Ectodermal cell (in vitro differentiated cells): ENCODE data around the gene TMEM51.

Experiments used
- H3K27ac ChIP-seq: 2 replicates; pipeline ENCODE4 v1.7.0; 2013; ENCODE audit warnings: mild to moderate bottlenecking, low read depth, low read length; ENCODE audit not compliant: insufficient read depth, poor library complexity, severe bottlenecking
- H3K27me3 ChIP-seq: 2 replicates; pipeline ENCODE4 v1.7.0; 2013; ENCODE audit warnings: mild to moderate bottlenecking, low read length; ENCODE audit not compliant: insufficient read depth, control insufficient read depth, poor library complexity, severe bottlenecking
- H3K36me3 ChIP-seq: one replicate; pipeline ENCODE4 v1.7.0; 2013; ENCODE audit warnings: low read length; ENCODE audit not compliant: control insufficient read depth, insufficient read depth
- H3K4me1 ChIP-seq: one replicate; pipeline ENCODE4 v1.7.0; 2013; ENCODE audit warnings: low read length; ENCODE audit not compliant: control insufficient read depth, insufficient read depth
- H3K4me3 ChIP-seq: 2 replicates; pipeline ENCODE4 v1.7.0; 2013; ENCODE audit warnings: low read depth, low read length, control low read depth; ENCODE audit not compliant: insufficient read depth
- H3K9me3 ChIP-seq: 2 replicates; pipeline ENCODE4 v1.7.0; 2013; ENCODE audit warnings: mild to moderate bottlenecking, low read length, moderate library complexity; ENCODE audit not compliant: control insufficient read depth
- WGBS, 2 experiments: methylation state at CpG; one replicate each; pipeline ENCODE4 v1.1.7; 2013; ENCODE audit warnings: missing lambda C conversion rate in 2 of 2; 5-methylcytosine and 5-hydroxymethylcytosine counted together

Gene TMEM51

GRCh38 chr1:15243275-15244043, 89.9 kb downstream of the TMEM51 start:
- Histone ChIP-seq H3K4me1 (peaks cover 10% of the 10 kb centered on the region), H3K27me3 (no peaks in the 10 kb centered on the region), H3K9me3 (no peaks in the 10 kb centered on the region), H3K27ac (no peak overlapping the region), H3K36me3 (no peaks in the 10 kb centered on the region), H3K4me3 (no peak overlapping the region)
- WGBS, 2 experiments, result 75 to 76% methylated on average over 10 of the region's 10 CpGs

- Histone ChIP-seq H3K9me3 (no peaks in the 10 kb centered on the region), H3K4me1 (peaks cover 10% of the 10 kb centered on the region), H3K27ac (no peak overlapping the region), H3K27me3 (no peaks in the 10 kb centered on the region), H3K4me3 (no peak overlapping the region), H3K36me3 (no peaks in the 10 kb centered on the region)
- WGBS, 2 experiments, result 75 to 80% methylated on average over 5 of the region's 5 CpGs
Measured at GRCh38 chr1:15244813-15245212, 91.3 kb downstream of the TMEM51 start.

DNA sequence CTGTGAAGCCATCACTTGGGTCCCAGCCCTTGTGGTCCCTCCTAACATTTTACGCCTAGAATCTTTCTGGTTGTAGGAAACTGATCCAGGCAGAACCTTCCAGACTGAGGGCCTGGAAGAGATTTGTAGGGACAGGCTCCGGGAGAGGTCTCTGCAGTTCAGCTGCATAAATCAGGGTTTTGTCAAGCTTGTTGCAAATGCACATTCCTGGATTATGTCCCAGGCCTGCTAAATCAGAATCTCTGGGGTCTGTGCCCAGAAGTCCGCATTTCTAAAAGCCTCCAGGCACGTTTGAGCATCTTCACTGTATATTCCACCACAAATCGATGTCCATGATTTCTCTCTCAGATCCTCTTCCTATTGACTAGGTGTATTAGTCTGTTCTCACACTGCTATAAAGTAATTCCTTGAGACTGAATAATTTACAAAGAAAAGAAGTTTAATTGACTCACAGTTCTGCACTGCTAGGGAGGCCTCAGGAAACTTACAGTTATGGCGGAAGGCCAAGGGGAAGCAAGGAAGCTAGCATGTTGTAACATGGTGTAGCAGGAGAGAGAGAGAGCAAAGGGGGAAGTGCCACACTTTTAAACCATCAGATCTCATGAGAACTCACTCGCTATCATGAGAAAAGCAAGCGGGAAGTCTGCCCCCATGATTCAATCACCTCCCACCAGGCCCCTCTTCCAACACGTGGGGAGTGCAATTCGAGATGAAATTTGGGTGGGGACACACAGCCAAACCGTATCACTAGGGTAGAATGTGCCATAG, 92.2 kb downstream of the TMEM51 start:
- WGBS, 2 experiments, result 78 to 82% methylated on average over 11 of the region's 11 CpGs
- H3K27ac ChIP-seq, result no peak overlapping the region
- no peaks in the 10 kb centered on the region for H3K36me3 ChIP-seq

DNA sequence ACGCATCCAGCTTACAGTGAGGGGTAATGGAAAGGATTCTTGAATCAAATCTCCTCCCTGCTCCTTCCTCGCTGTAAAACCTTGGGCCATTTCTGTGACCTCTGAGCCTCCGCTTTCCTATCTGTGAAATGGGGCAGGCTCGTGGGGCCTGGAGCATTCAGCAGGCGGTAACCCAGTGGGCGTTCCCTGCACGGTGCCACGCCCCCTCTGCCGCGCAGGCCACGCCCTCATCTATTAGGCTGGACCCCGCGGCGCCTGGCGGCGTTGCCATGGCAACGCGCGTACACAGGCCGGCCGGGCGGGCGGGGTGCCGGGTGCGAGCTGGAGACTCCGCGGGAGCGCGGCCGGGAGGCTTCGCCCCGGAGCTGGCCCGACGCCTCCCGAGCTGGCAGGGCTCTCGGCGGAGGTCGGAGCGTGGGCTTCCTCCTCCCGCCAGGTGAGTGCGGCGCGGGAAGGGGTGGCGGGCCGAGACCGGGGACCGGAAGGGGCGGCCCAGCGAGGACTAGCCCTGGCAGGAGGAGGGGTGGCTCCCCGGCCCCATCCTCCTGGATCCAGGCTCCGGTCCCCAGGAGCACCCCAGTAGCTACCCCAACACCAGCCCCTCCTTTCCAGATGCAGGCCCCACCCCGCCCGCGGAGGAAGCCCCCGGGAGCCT, 93.5 kb downstream of the TMEM51 start, which contains the start of gene FHAD1:
Gene FHAD1, plus strand, starts transcription at position 264 of the 655 bp plus-strand sequence. CDS start 4,562 bp downstream, outside the sequence.
- H3K27me3 ChIP-seq, result no peaks in the 10 kb centered on the region
- no peaks in the 10 kb centered on the region for H3K9me3 ChIP-seq
- H3K36me3 ChIP-seq, result no peaks in the 10 kb centered on the region
- H3K4me3 ChIP-seq, result peak within 1 kb of the TSS; percentile 55
- WGBS, 2 experiments, result 10% methylated on average over 55 of the region's 55 CpGs
- peaks cover 6% of the 10 kb centered on the region for H3K4me1 ChIP-seq
- no peak within 1 kb of the TSS for H3K27ac ChIP-seq

More for the DNA sequence above, 92.2 kb downstream of the TMEM51 start:
- H3K27me3 ChIP-seq, result no peaks in the 10 kb centered on the region
- H3K4me3 ChIP-seq, result no peak overlapping the region
- H3K4me1 ChIP-seq, result peaks cover 10% of the 10 kb centered on the region
- no peaks in the 10 kb centered on the region for H3K9me3 ChIP-seq

DNA sequence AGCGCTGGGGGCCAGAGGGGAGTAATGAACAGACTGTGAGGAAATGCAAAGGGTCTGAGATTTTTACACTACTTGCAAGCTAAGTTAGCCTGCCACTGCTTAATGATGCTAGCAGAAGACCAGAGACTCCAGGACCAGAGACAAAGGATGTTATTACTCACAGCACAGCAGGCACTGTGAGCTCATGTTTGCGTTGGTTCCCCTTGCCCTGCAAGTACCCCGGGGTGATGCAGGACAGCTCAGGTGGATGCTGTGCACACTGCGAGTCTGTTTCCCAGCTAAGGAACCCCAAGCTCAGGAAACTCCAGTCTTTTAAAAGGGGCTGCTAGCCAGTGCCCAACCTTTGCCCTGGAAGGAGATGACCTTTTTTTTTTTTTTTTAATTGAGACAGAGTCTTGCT, 94.7 kb downstream of the TMEM51 start:
- H3K36me3 ChIP-seq, result no peaks in the 10 kb centered on the region
- peak overlapping the region; percentile 55 for H3K4me3 ChIP-seq
- H3K27me3 ChIP-seq, result no peaks in the 10 kb centered on the region
- H3K27ac ChIP-seq, result no peak overlapping the region
- H3K4me1 ChIP-seq, result peaks cover 3% of the 10 kb centered on the region
- no peaks in the 10 kb centered on the region for H3K9me3 ChIP-seq
- 88 to 90% methylated on average over 4 of the region's 4 CpGs for WGBS, 2 experiments

GRCh38 chr1:15249081-15249480, 95.5 kb downstream of the TMEM51 start:
- WGBS, 2 experiments, result 89 to 90% methylated on average over 5 of the region's 5 CpGs
- H3K27me3 ChIP-seq, result no peaks in the 10 kb centered on the region

GRCh38 chr1:15251857-15252835, 98.6 kb downstream of the TMEM51 start:
- H3K9me3 ChIP-seq, result no peaks in the 10 kb centered on the region
- no peaks in the 10 kb centered on the region for H3K27me3 ChIP-seq
- no peaks in the 10 kb centered on the region for H3K36me3 ChIP-seq
- H3K4me3 ChIP-seq, result no peak overlapping the region
- H3K27ac ChIP-seq, result no peak overlapping the region
- no peaks in the 10 kb centered on the region for H3K4me1 ChIP-seq
- 84 to 88% methylated on average over 14 of the region's 14 CpGs for WGBS, 2 experiments

More at GRCh38 chr1:15249081-15249480, 95.5 kb downstream of the TMEM51 start:
- Histone ChIP-seq H3K4me3 (no peak overlapping the region), H3K36me3 (no peaks in the 10 kb centered on the region), H3K27ac (no peak overlapping the region), H3K4me1 (no peaks in the 10 kb centered on the region), H3K9me3 (no peaks in the 10 kb centered on the region)

DNA sequence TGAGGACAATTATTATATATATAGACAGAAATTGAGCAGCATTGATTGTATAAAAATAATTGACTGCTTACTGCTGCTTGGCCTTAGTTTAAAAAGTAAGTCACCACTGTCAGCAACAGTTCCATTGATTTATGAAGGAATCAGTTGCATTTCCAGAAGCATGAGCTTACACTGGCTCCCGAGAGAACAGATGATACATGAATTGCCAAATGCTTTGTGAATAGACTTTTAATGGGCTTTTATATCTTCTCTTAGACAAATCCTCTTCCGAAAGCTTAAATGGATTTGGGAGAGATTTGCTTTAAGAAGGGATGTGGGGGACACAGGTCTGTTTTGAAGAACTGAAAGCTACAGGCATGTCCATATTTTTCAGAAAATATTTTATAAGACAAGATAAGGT, 101.0 kb downstream of the TMEM51 start:
- Histone ChIP-seq H3K9me3 (no peaks in the 10 kb centered on the region), H3K27me3 (no peaks in the 10 kb centered on the region), H3K4me1 (no peaks in the 10 kb centered on the region), H3K36me3 (no peaks in the 10 kb centered on the region), H3K4me3 (no peak overlapping the region), H3K27ac (no peak overlapping the region)
- 45 to 87% methylated on average over 1 to 2 of the region's 2 CpGs for WGBS, 2 experiments

DNA sequence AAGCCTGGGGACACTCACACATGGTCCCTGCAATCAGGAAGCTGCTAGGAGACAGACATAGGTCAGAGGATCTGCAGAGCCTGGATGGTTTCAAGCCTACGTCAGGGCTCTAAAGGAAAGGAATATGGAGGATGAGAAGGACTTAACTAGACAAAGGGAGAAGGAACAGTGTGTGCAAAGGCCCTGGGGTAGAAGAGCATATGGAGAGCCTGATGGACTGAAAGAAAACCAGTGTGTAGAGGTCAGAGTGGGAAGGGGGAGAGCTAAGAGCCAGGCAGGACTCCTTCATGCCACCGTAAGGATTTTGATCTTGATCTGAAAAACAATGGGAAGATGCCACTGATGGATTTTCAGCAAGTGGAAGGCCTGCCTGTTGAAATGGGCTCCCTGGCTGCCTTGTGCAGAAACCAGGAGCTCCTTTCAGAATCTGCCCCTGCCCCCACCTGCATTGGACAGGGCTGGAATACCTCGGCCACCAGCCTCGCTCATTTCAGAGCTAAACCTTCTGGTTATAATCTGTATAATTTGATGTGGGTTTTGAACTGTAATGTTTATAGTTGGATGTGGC, 102.1 kb downstream of the TMEM51 start:
- H3K4me1 ChIP-seq, result no peaks in the 10 kb centered on the region
- H3K4me3 ChIP-seq, result no peak overlapping the region
- no peaks in the 10 kb centered on the region for H3K36me3 ChIP-seq
- no peak overlapping the region for H3K27ac ChIP-seq
- H3K9me3 ChIP-seq, result no peaks in the 10 kb centered on the region
- WGBS, 2 experiments, result 69 to 71% methylated on average over 4 of the region's 4 CpGs
- no peaks in the 10 kb centered on the region for H3K27me3 ChIP-seq
